Thymus (tissue), 11 donors: ENCODE data around the gene APOL3. TPM values are rescaled to one million over a fixed set of nuclear protein-coding genes. Genes with fewer than 3 reads are reported as not detected.
"Not testable (repeated sequence)": the region's sequence is repeated elsewhere in the genome, so short reads cannot be mapped to it uniquely, and the experiment has no call there.

Experiments used
- DNase-seq, 9 donors: peaks; one replicate each; pipeline ENCODE4 v3.0.0-alpha.2; 2013; ENCODE audit warnings: low spot score in 9 of 9, low read depth in 6 of 9, missing footprints in 1 of 9
- H3K27ac ChIP-seq, 2 donors: one replicate each; pipeline ENCODE4 v1.5.1; 2013; ENCODE audit warnings: control low read depth in 1 of 2, low read depth in 1 of 2, low read length in 1 of 2, mild to moderate bottlenecking in 1 of 2, moderate library complexity in 1 of 2
- H3K27me3 ChIP-seq, 2 donors: one replicate each; pipeline ENCODE4 v1.5.1; 2013; ENCODE audit warnings: low read length in 1 of 2; ENCODE audit not compliant: control insufficient read depth in 2 of 2, insufficient read depth in 1 of 2
- H3K36me3 ChIP-seq, 2 donors: one replicate each; pipeline ENCODE4 v1.5.1; 2013; ENCODE audit warnings: low read length in 1 of 2, mild to moderate bottlenecking in 1 of 2, moderate library complexity in 1 of 2; ENCODE audit not compliant: control insufficient read depth in 2 of 2, insufficient read depth in 2 of 2
- H3K4me1 ChIP-seq, 2 donors: one replicate each; pipeline ENCODE4 v1.5.1; 2013; ENCODE audit warnings: low read length in 2 of 2; ENCODE audit not compliant: control insufficient read depth in 2 of 2, insufficient read depth in 2 of 2
- H3K4me3 ChIP-seq, 2 donors: one replicate each; pipeline ENCODE4 v1.5.1; 2013; ENCODE audit warnings: low read length in 2 of 2, control low read depth in 1 of 2, mild to moderate bottlenecking in 1 of 2
- H3K9me3 ChIP-seq, 2 donors: one replicate each; pipeline ENCODE4 v1.5.1; 2013; ENCODE audit warnings: low read length in 1 of 2, mild to moderate bottlenecking in 1 of 2; ENCODE audit not compliant: control insufficient read depth in 2 of 2, insufficient read depth in 1 of 2
- WGBS: extraction: QIAGEN DNeasy Blood & Tissue Kit; methylation state at CpG from one replicate; pipeline ENCODE4 v1.1.7; 2013; 5-methylcytosine and 5-hydroxymethylcytosine counted together
- polyA plus RNA-seq: library from polyadenylated mRNA; stranded (reverse); fragments of 200-250 nt; gene quantifications from one replicate; pipeline ENCODE4 v1.2.3, GENCODE V29; 2013
- total RNA-seq: library from RNA; stranded (reverse); fragments of 120-200 nt; gene quantifications from one replicate; pipeline ENCODE4 v1.2.4, GENCODE V29; 2013
- donor health status: healthy.

The APOL3 gene
- total and polyA plus RNA-seq, 2 donors = 35.1 to 42.6 TPM

- Histone ChIP-seq H3K4me3 (no peak overlapping the region), H3K27me3 (no peaks in the 10 kb centered on the region), H3K9me3 (no peaks in the 10 kb centered on the region), H3K36me3 (peaks cover 7 to 12% of the 10 kb centered on the region in 2 donors), H3K27ac (no peak overlapping the region), H3K4me1 (peaks cover 11% of the 10 kb centered on the region in 2 donors)
- DNase-seq = no peak
- 98% methylated on average over 8 of the region's 8 CpGs for WGBS
These were observed 13.3 kb downstream of the APOL3 start for GRCh38 chr22:36147196-36147791.

GRCh38 chr22:36145881-36146280 lies 14.7 kb downstream of the APOL3 start:
- no peak for DNase-seq
- H3K36me3 ChIP-seq = peaks cover 11 to 22% of the 10 kb centered on the region in 2 donors
- no peaks in the 10 kb centered on the region for H3K9me3 ChIP-seq
- no peaks in the 10 kb centered on the region for H3K27me3 ChIP-seq
- no peak overlapping the region for H3K27ac ChIP-seq
- 94% methylated on average over 4 of the region's 4 CpGs for WGBS
- H3K4me1 ChIP-seq = peaks cover 11% of the 10 kb centered on the region in 2 donors
- H3K4me3 ChIP-seq = no peak overlapping the region

GRCh38 chr22:36144886-36145541 lies 15.5 kb downstream of the APOL3 start:
- Histone ChIP-seq H3K27ac (no peak overlapping the region), H3K36me3 (peaks cover 11 to 23% of the 10 kb centered on the region in 2 donors)
- peak in 1 of 9 donors; percentile 45 for DNase-seq

GRCh38 chr22:36143956-36144355 lies 16.6 kb downstream of the APOL3 start:
- peaks cover 11 to 18% of the 10 kb centered on the region in 2 donors for H3K36me3 ChIP-seq

More at GRCh38 chr22:36144886-36145541, 15.5 kb downstream of the APOL3 start:
- Histone ChIP-seq H3K4me1 (peaks cover 11% of the 10 kb centered on the region in 2 donors), H3K9me3 (no peaks in the 10 kb centered on the region), H3K27me3 (no peaks in the 10 kb centered on the region), H3K4me3 (no peak overlapping the region)
- 75% methylated on average over 12 of the region's 12 CpGs for WGBS

GRCh38 chr22:36143066-36143815 lies 17.3 kb downstream of the APOL3 start:
- no peak for DNase-seq
- peaks cover 4 to 11% of the 10 kb centered on the region in 2 donors for H3K36me3 ChIP-seq
- WGBS = 24% methylated on average over 5 of the region's 5 CpGs
- H3K27ac ChIP-seq = no peak overlapping the region
- H3K9me3 ChIP-seq = no peaks in the 10 kb centered on the region
- peaks cover 11% of the 10 kb centered on the region in 2 donors for H3K4me1 ChIP-seq
- H3K27me3 ChIP-seq = no peaks in the 10 kb centered on the region
- H3K4me3 ChIP-seq = no peak overlapping the region

More at GRCh38 chr22:36143956-36144355, 16.6 kb downstream of the APOL3 start:
- WGBS = 97% methylated on average over 4 of the region's 4 CpGs
- no peak overlapping the region for H3K27ac ChIP-seq
- no peak overlapping the region for H3K4me3 ChIP-seq
- H3K27me3 ChIP-seq = no peaks in the 10 kb centered on the region
- H3K9me3 ChIP-seq = no peaks in the 10 kb centered on the region
- DNase-seq = no peak
- peaks cover 11% of the 10 kb centered on the region in 2 donors for H3K4me1 ChIP-seq

GRCh38 chr22:36141481-36141880 lies 19.1 kb downstream of the APOL3 start:
- Histone ChIP-seq H3K27ac (no peak overlapping the region), H3K4me3 (no peak overlapping the region), H3K4me1 (peaks cover 11% of the 10 kb centered on the region in 2 donors), H3K27me3 (no peaks in the 10 kb centered on the region), H3K9me3 (no peaks in the 10 kb centered on the region), H3K36me3 (peaks cover 4 to 10% of the 10 kb centered on the region in 2 donors)
- no peak for DNase-seq
- WGBS = 95% methylated on average over 9 of the region's 9 CpGs

GRCh38 chr22:36138709-36139108 lies 21.8 kb downstream of the APOL3 start:
- Histone ChIP-seq H3K4me1 (peaks cover 4 to 10% of the 10 kb centered on the region in 2 donors), H3K36me3 (peaks cover 4 to 10% of the 10 kb centered on the region in 2 donors)
- not testable (repeated sequence) for H3K9me3 ChIP-seq, H3K4me3 ChIP-seq, H3K27ac ChIP-seq, H3K27me3 ChIP-seq, DNase-seq
- whole genome bisulfite sequencing = 96% methylated on average over 1 of the region's 4 CpGs

- no peak overlapping the region for H3K4me3 ChIP-seq
- DNase-seq = no peak
- peaks cover 4 to 10% of the 10 kb centered on the region in 2 donors for H3K36me3 ChIP-seq
- WGBS = 96% methylated on average over 2 of the region's 2 CpGs
- H3K27me3 ChIP-seq = peaks cover 0 to 3% of the 10 kb centered on the region in 2 donors
- no peaks in the 10 kb centered on the region for H3K9me3 ChIP-seq
- no peak overlapping the region for H3K27ac ChIP-seq
- H3K4me1 ChIP-seq = no peaks in the 10 kb centered on the region
These were observed 23.6 kb downstream of the APOL3 start for GRCh38 chr22:36136988-36137387.

GRCh38 chr22:36136475-36136874 lies 24.1 kb downstream of the APOL3 start:
- WGBS = 95% methylated on average over 5 of the region's 5 CpGs
- H3K36me3 ChIP-seq = peaks cover 1 to 7% of the 10 kb centered on the region in 2 donors
- H3K4me1 ChIP-seq = no peaks in the 10 kb centered on the region
- no peak for DNase-seq
- no peak overlapping the region for H3K27ac ChIP-seq
- H3K9me3 ChIP-seq = no peaks in the 10 kb centered on the region
- H3K27me3 ChIP-seq = peaks cover 0 to 7% of the 10 kb centered on the region in 2 donors
- no peak overlapping the region for H3K4me3 ChIP-seq
